Measurements from ENCODE around the gene ATXN2L. TPM values are rescaled to one million over a fixed set of nuclear protein-coding genes. Genes with fewer than 3 reads are reported as not detected.

ATXN2L gene
- total and polyA plus RNA-seq, 2 of the 13 experiments (the other 11 are each of a cell fraction or from before 2014, with no cell fraction given) = 40.8 to 55.1 TPM

DNA sequence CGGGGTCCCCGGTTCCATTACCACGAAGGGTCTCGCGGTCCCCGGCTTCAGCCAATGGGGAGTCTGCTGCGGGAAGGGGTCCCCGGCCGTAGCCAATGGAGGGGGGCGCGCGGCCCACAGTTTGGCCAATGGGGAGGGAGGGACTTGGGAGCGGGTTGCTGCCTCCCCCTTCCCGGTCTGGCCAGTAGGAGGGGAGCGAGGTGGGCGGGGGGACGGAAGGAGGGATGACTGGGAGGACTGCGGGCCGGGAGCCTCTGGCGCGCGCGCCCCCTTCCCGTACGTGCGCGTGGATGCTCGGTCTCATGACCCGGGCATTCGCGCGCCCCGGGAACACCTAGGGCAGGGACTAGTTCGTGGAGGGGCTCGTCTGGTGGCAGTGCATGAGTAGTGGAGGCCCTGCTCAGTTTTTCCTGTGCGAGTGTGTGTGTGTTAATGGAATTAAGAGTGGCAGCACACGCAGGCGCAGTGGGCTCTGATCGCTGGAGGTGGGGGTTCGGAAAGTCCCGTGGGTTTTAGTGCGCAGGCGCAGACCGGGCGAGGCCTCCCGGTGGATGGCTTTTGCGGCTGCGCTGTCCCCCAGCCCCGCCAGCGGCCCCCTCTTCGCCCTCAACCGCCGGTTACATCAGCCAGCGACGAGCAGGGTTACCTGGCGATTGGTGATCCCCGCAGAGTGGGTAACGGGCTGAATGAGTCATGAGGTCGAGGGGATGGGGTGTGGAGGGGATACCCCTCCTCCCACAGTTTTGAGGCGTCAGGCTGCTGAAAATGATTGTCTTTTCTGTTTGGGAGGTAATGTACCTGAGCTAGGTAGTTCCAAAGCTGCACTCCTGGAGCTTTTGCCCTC, 1.3 kb downstream of the ATXN2L start (continued):
- no peak; the same call in 1 of the 2 replicates for TF ChIP-seq MEIS2 (CRISPR knock-in tag; IDR thresholded peaks at IDR 0.05)
- no peak for TF ChIP-seq PHB2 (IDR thresholded peaks at IDR 0.05; ENCODE audit: partially characterized antibody)
- no peak for TF ChIP-seq ZNF713 (CRISPR knock-in tag; IDR thresholded peaks at IDR 0.05)
- TF ChIP-seq, protein P1, sequence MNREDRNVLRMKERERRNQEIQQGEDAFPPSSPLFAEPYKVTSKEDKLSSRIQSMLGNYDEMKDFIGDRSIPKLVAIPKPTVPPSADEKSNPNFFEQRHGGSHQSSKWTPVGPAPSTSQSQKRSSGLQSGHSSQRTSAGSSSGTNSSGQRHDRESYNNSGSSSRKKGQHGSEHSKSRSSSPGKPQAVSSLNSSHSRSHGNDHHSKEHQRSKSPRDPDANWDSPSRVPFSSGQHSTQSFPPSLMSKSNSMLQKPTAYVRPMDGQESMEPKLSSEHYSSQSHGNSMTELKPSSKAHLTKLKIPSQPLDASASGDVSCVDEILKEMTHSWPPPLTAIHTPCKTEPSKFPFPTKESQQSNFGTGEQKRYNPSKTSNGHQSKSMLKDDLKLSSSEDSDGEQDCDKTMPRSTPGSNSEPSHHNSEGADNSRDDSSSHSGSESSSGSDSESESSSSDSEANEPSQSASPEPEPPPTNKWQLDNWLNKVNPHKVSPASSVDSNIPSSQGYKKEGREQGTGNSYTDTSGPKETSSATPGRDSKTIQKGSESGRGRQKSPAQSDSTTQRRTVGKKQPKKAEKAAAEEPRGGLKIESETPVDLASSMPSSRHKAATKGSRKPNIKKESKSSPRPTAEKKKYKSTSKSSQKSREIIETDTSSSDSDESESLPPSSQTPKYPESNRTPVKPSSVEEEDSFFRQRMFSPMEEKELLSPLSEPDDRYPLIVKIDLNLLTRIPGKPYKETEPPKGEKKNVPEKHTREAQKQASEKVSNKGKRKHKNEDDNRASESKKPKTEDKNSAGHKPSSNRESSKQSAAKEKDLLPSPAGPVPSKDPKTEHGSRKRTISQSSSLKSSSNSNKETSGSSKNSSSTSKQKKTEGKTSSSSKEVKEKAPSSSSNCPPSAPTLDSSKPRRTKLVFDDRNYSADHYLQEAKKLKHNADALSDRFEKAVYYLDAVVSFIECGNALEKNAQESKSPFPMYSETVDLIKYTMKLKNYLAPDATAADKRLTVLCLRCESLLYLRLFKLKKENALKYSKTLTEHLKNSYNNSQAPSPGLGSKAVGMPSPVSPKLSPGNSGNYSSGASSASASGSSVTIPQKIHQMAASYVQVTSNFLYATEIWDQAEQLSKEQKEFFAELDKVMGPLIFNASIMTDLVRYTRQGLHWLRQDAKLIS (CRISPR knock-in tag; IDR thresholded peaks at IDR 0.05) = no peak
- TF ChIP-seq, protein P2, sequence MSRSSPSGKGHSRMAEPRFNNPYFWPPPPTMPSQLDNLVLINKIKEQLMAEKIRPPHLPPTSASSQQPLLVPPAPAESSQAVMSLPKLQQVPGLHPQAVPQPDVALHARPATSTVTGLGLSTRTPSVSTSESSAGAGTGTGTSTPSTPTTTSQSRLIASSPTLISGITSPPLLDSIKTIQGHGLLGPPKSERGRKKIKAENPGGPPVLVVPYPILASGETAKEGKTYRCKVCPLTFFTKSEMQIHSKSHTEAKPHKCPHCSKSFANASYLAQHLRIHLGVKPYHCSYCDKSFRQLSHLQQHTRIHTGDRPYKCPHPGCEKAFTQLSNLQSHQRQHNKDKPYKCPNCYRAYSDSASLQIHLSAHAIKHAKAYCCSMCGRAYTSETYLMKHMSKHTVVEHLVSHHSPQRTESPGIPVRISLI (CRISPR knock-in tag; IDR thresholded peaks at IDR 0.05; ENCODE audit: borderline replicate concordance) = no peak; the same call in 1 of the 2 replicates
- no peak; the same call in 1 of the 2 replicates for TF ChIP-seq NR2F6 (IDR thresholded peaks at IDR 0.05)
- TF ChIP-seq NR2F6 (CRISPR knock-in tag; IDR thresholded peaks at IDR 0.05) = peak; percentile 46
- no peak for TF ChIP-seq SNAI1 (CRISPR knock-in tag; IDR thresholded peaks at IDR 0.05; ENCODE audit: borderline replicate concordance)
- TF ChIP-seq ISL2 (CRISPR knock-in tag; IDR thresholded peaks at IDR 0.05) = peak; percentile 67
- TF ChIP-seq MAFK (conservative IDR thresholded peaks at IDR 0.05 in 1 of 2, IDR thresholded peaks at IDR 0.05 in 1 of 2; ENCODE audit: low read length in 2 of 2) = no peak
- TF ChIP-seq POLR2G (IDR thresholded peaks at IDR 0.05; ENCODE audit: low read depth, low read length) = peak; percentile 65
- TF ChIP-seq RXRA (CRISPR knock-in tag; IDR thresholded peaks at IDR 0.05) = peak; percentile 80
- TF ChIP-seq HNRNPLL (IDR thresholded peaks at IDR 0.05; ENCODE audit: low read depth, low read length, poor library complexity, severe bottlenecking) = peak; percentile 55
- TF ChIP-seq PITX1 (CRISPR knock-in tag; IDR thresholded peaks at IDR 0.05) = peak; percentile 17; the same call in 1 of the 2 replicates
- TF ChIP-seq, protein P3, sequence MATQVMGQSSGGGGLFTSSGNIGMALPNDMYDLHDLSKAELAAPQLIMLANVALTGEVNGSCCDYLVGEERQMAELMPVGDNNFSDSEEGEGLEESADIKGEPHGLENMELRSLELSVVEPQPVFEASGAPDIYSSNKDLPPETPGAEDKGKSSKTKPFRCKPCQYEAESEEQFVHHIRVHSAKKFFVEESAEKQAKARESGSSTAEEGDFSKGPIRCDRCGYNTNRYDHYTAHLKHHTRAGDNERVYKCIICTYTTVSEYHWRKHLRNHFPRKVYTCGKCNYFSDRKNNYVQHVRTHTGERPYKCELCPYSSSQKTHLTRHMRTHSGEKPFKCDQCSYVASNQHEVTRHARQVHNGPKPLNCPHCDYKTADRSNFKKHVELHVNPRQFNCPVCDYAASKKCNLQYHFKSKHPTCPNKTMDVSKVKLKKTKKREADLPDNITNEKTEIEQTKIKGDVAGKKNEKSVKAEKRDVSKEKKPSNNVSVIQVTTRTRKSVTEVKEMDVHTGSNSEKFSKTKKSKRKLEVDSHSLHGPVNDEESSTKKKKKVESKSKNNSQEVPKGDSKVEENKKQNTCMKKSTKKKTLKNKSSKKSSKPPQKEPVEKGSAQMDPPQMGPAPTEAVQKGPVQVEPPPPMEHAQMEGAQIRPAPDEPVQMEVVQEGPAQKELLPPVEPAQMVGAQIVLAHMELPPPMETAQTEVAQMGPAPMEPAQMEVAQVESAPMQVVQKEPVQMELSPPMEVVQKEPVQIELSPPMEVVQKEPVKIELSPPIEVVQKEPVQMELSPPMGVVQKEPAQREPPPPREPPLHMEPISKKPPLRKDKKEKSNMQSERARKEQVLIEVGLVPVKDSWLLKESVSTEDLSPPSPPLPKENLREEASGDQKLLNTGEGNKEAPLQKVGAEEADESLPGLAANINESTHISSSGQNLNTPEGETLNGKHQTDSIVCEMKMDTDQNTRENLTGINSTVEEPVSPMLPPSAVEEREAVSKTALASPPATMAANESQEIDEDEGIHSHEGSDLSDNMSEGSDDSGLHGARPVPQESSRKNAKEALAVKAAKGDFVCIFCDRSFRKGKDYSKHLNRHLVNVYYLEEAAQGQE (IDR thresholded peaks at IDR 0.05; ENCODE audit: borderline replicate concordance in 1 of 2, low read depth in 1 of 2, low read length in 2 of 2) = no peak
- peak; percentile 41; the same call in 1 of the 2 replicates for TF ChIP-seq TOE1 (CRISPR knock-in tag; IDR thresholded peaks at IDR 0.05)
- TF ChIP-seq ZNF781 (CRISPR knock-in tag; IDR thresholded peaks at IDR 0.05; ENCODE audit: borderline replicate concordance, not compliant biosample characterization) = peak; percentile 83
- TF ChIP-seq MTA1 (CRISPR knock-in tag; IDR thresholded peaks at IDR 0.05; ENCODE audit: borderline replicate concordance) = peak; percentile 45; the same call in 1 of the 2 replicates
- TF ChIP-seq CAMTA2 (CRISPR knock-in tag; IDR thresholded peaks at IDR 0.05; ENCODE audit: borderline replicate concordance) = no peak
- TF ChIP-seq ZNF431 (CRISPR knock-in tag; IDR thresholded peaks at IDR 0.05; ENCODE audit: borderline replicate concordance, low read depth) = no peak
- TF ChIP-seq ZNF564 (CRISPR knock-in tag; IDR thresholded peaks at IDR 0.05) = no peak; the same call in 1 of the 2 replicates
